A549 treated with CpdA at 1 μM for 4 hours (cell line): ENCODE data around the gene JAM2. TPM values are rescaled to one million over a fixed set of nuclear protein-coding genes. Genes with fewer than 3 reads are reported as not detected.

Experiments
- total RNA-seq: library from RNA; stranded (reverse); fragments of 200-300 nt; extraction: Qiagen RNA extraction; gene quantifications from 5 replicates; pipeline ENCODE4 v1.2.3, GENCODE V29; 2022; ENCODE audit warnings: low read depth

Gene JAM2
- 0.01 to 0.02 TPM in 2 of 5 replicates, not detected in the others for total RNA-seq

GRCh38 chr21:25638660-25639550 lies at the start of gene JAM2:
Gene JAM2 (plus strand): TSS chr21:25639258. CDS start chr21:25639822, 564 bp downstream.

GRCh38 chr21:25607151-25608043 lies 31.7 kb upstream of the JAM2 start, which contains the start of gene MRPL39:
Gene MRPL39 (minus strand): TSS chr21:25607481. CDS start chr21:25607475, 6 bp downstream.

GRCh38 chr21:25734904-25735645 lies 96.0 kb downstream of the JAM2 start, which contains the start of the genes ATP5PF and GABPA:
Gene ATP5PF (minus strand): TSS chr21:25734904. CDS start chr21:25729794, 5,110 bp downstream.
Gene GABPA (plus strand): TSS chr21:25734972. CDS start chr21:25741599, 6,627 bp downstream.

Other genes with a start within 250 kb of the JAM2 start
- 34.6 to 37.8 TPM (median 36.4 TPM) in 5 replicates for gene MRPL39, start 31.8 kb upstream of the JAM2 start, total RNA-seq
- 213 to 240 TPM (median 227 TPM) in 5 replicates for gene ATP5PF, start 95.6 kb downstream of the JAM2 start, total RNA-seq
- gene GABPA, start 95.7 kb downstream of the JAM2 start, total RNA-seq = 6.3 to 8.5 TPM (median 7.3 TPM) in 5 replicates